HL-60 (cell line): ENCODE results near the gene PSMD5.

Experiments
- DNase-seq, 2 experiments: peaks; one replicate each; pipeline ENCODE4 v3.0.0-alpha.2; 2010 to 2020; ENCODE audit warnings: low read depth in 1 of 2, low spot score in 1 of 2
- H3K27ac ChIP-seq: fragments of 250-450 bp; sonication (Bioruptor Pico); replicated peaks from 2 replicates; pipeline ENCODE4 v1.5.1; 2020; ENCODE audit warnings: mild to moderate bottlenecking, moderate library complexity
- H3K27me3 ChIP-seq: fragments of 250-450 bp; sonication (Bioruptor Pico); 2 replicates; pipeline ENCODE4 v1.5.1; 2021; ENCODE audit warnings: mild to moderate bottlenecking, moderate library complexity; ENCODE audit not compliant: insufficient read depth, poor library complexity, severe bottlenecking
- H3K4me3 ChIP-seq: replicated peaks from 2 replicates; pipeline ENCODE4 v1.5.1; 2011; ENCODE audit warnings: mild to moderate bottlenecking, control low read depth, low read length; ENCODE audit not compliant: insufficient read depth
- CTCF ChIP-seq: IDR thresholded peaks from one replicate; pipeline ENCODE4 v1.5.1; 2011; ENCODE audit warnings: low read length, control low read depth, inconsistent platforms; ENCODE audit not compliant: insufficient read depth
- GABPA ChIP-seq: IDR thresholded peaks from 2 replicates; pipeline ENCODE4 v1.6.1; 2012; ENCODE audit warnings: low read depth
- POLR2AphosphoS5 ChIP-seq: IDR thresholded peaks from 2 replicates; pipeline ENCODE4 v1.6.1; 2012; ENCODE audit warnings: low read depth
- SPI1 ChIP-seq: IDR thresholded peaks from 2 replicates; pipeline ENCODE4 v1.6.1; 2012; ENCODE audit warnings: low read depth, mild to moderate bottlenecking, borderline replicate concordance
- TF ChIP-seq, protein P1 (sequence below): IDR thresholded peaks from 2 replicates; pipeline ENCODE4 v1.6.1; 2012; ENCODE audit warnings: low read depth; ENCODE audit not compliant: insufficient replicate concordance

Gene PSMD5

DNA sequence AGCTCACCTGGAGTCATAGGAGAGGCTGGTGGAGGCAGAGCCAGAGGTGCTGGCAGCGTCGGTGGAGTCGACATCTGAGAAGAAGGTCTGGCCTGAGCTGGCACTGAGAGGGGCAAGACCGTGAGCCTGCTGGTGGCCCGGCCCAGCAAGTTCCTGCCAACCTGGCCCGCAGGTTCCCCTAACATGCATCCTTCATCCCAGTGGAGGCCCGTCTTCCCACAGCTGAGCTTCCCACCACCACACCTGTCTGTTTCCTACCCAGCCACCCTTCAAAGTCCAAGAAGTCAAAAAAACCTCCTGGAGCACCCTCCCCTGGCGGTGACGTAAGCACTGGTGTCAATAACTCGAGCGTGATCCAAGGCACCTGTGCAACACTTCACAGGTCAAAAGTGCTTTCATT is 17.4 kb upstream of the PSMD5 start:
- no peak for DNase-seq
- no peak overlapping the region for H3K27ac ChIP-seq
- H3K27me3 ChIP-seq = no peaks in the 10 kb centered on the region
- TF ChIP-seq, protein P1, sequence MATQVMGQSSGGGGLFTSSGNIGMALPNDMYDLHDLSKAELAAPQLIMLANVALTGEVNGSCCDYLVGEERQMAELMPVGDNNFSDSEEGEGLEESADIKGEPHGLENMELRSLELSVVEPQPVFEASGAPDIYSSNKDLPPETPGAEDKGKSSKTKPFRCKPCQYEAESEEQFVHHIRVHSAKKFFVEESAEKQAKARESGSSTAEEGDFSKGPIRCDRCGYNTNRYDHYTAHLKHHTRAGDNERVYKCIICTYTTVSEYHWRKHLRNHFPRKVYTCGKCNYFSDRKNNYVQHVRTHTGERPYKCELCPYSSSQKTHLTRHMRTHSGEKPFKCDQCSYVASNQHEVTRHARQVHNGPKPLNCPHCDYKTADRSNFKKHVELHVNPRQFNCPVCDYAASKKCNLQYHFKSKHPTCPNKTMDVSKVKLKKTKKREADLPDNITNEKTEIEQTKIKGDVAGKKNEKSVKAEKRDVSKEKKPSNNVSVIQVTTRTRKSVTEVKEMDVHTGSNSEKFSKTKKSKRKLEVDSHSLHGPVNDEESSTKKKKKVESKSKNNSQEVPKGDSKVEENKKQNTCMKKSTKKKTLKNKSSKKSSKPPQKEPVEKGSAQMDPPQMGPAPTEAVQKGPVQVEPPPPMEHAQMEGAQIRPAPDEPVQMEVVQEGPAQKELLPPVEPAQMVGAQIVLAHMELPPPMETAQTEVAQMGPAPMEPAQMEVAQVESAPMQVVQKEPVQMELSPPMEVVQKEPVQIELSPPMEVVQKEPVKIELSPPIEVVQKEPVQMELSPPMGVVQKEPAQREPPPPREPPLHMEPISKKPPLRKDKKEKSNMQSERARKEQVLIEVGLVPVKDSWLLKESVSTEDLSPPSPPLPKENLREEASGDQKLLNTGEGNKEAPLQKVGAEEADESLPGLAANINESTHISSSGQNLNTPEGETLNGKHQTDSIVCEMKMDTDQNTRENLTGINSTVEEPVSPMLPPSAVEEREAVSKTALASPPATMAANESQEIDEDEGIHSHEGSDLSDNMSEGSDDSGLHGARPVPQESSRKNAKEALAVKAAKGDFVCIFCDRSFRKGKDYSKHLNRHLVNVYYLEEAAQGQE = no peak
- no peak for TF ChIP-seq CTCF
- H3K4me3 ChIP-seq = no peak overlapping the region

GRCh38 chr9:120859361-120859760 is 16.6 kb upstream of the PSMD5 start:
- DNase-seq = no peak
- H3K4me3 ChIP-seq = no peak overlapping the region
- H3K27me3 ChIP-seq = no peaks in the 10 kb centered on the region
- TF ChIP-seq SPI1 (no peak), POLR2AphosphoS5 (no peak), GABPA (no peak), CTCF (no peak)
- TF ChIP-seq, protein P1 = no peak
- no peak overlapping the region for H3K27ac ChIP-seq

DNA sequence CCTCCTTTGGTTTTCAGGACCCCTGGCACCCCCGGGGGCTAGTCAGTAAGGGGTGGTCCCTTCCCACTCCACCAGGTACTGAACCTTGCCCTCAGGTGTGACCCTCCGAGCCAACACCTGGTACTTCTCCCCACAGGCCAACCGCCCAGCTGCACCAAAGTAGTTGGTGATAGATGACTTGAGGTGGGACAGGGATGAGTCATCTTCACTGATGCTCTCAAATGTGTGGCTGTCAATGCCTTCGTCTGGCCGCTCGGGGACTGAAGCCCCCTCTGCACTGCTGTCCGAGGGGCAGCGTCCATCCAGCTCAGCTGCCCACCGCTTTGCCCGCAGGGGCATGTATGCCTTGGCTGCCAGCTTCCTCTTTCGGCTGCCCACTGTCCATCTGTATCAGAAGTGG is 15.2 kb upstream of the PSMD5 start:
- no peak overlapping the region for H3K27ac ChIP-seq
- H3K27me3 ChIP-seq = no peaks in the 10 kb centered on the region
- DNase-seq = no peak
- no peak overlapping the region for H3K4me3 ChIP-seq
- TF ChIP-seq POLR2AphosphoS5 = no peak
- no peak for TF ChIP-seq GABPA
- TF ChIP-seq SPI1 = no peak
- TF ChIP-seq CTCF = no peak
- TF ChIP-seq, protein P1 = no peak
